K562 treated with DMSO at 1 percent for 12 hours (cell line): ENCODE measurements around the gene BLTP2. TPM values are rescaled to one million over a fixed set of nuclear protein-coding genes. Genes with fewer than 3 reads are reported as not detected.

Experiments
- total RNA-seq: library from RNA; unstranded; fragments of 300-600 nt; gene quantifications from 2 replicates; pipeline ENCODE4 v1.2.3, GENCODE V29; 2022; ENCODE audit not compliant: insufficient read depth

BLTP2 gene
- 18.5 and 92.2 TPM in 2 replicates for total RNA-seq

GRCh38 chr17:28644787-28645575, at the start of gene BLTP2:
BLTP2 (minus strand) TSS chr17:28645158; CDS start chr17:28645056, 102 bp downstream.

GRCh38 chr17:28661635-28662526, 16.9 kb upstream of the BLTP2 start, which contains the start of the genes SDF2 and SUPT6H:
SDF2 (minus strand) TSS chr17:28661906; CDS start chr17:28661876, 30 bp downstream.
SUPT6H (plus strand) TSS chr17:28662205; CDS start chr17:28673402, 11,197 bp downstream.

DNA sequence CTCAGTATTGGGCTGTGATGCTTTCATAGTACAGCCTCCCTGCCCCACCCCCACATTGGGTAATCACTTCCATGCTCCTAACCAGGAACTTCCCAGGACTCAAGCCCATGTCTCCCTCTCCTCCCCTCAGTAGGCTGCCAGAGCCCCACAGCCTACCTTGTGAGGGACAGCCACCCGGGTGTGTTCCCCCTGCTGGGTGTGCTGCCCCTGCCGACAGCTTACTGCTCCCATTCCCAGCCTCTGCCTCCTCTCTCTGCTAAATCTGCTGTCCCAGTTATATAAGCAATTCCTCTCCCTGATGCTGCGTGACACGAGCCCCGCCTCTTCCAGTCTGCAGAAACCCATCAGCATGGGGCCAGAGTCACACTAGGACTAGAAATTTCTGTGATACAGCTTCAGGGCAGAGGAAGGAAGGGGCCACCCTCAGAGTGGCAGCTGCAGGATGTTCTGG, 31.0 kb downstream of the BLTP2 start, which contains the start of gene RSKR:
TSS of gene RSKR (minus strand) at position 255 of the 451 bp plus-strand sequence. CDS start at position 231, 24 bp downstream.

GRCh38 chr17:28598799-28599310, 46.1 kb downstream of the BLTP2 start, which contains the start of gene SPAG5:
SPAG5 (minus strand) TSS chr17:28599025; CDS start chr17:28598946, 79 bp downstream.

Other genes starting within 250 kb of the BLTP2 start
- 0.89 and 4.3 TPM in 2 replicates for gene SLC46A1, start 238.9 kb downstream of the BLTP2 start, total RNA-seq
- gene SLC13A2, start 171.5 kb downstream of the BLTP2 start, total RNA-seq, result not detected in 2 replicates
- gene FOXN1, start 138.8 kb downstream of the BLTP2 start, total RNA-seq, result not detected in 2 replicates
- 39.8 and 45.5 TPM in 2 replicates for gene UNC119, start 92.5 kb downstream of the BLTP2 start, total RNA-seq
- 53.7 and 110 TPM in 2 replicates for gene PIGS, start 73.6 kb downstream of the BLTP2 start, total RNA-seq
- gene ALDOC, start 68.3 kb downstream of the BLTP2 start, total RNA-seq, result 40.3 and 62.1 TPM in 2 replicates
- gene SPAG5, start 46.1 kb downstream of the BLTP2 start, total RNA-seq, result 98.4 and 152 TPM in 2 replicates
- 4.1 and 22.2 TPM in 2 replicates for gene RSKR, start 31.0 kb downstream of the BLTP2 start, total RNA-seq
- gene SDF2, start 16.7 kb upstream of the BLTP2 start, total RNA-seq, result 70.9 and 90.0 TPM in 2 replicates
- 29.5 and 79.1 TPM in 2 replicates for gene SUPT6H, start 17.0 kb upstream of the BLTP2 start, total RNA-seq
- gene PROCA1, start 66.7 kb upstream of the BLTP2 start, total RNA-seq, result 3.8 and 8.4 TPM in 2 replicates
- not detected in 2 replicates for gene RAB34, start 72.7 kb upstream of the BLTP2 start, total RNA-seq
- 2,324 and 3,638 TPM in 2 replicates for gene RPL23A, start 74.8 kb upstream of the BLTP2 start, total RNA-seq
- gene TLCD1, start 81.1 kb upstream of the BLTP2 start, total RNA-seq, result 7.9 and 10.9 TPM in 2 replicates
- 2.8 and 3.3 TPM in 2 replicates for gene NEK8, start 83.6 kb upstream of the BLTP2 start, total RNA-seq
- gene TRAF4, start 98.9 kb upstream of the BLTP2 start, total RNA-seq, result 104 and 114 TPM in 2 replicates
- 6.6 and 34.6 TPM in 2 replicates for gene FAM222B, start 197.6 kb upstream of the BLTP2 start, total RNA-seq
- gene ERAL1, start 209.9 kb upstream of the BLTP2 start, total RNA-seq, result 74.7 and 97.3 TPM in 2 replicates